NCI-H1092 (cell line): ENCODE results near the gene BCAR3.
"Not testable (repeated sequence)": the region's sequence is repeated elsewhere in the genome, so short reads cannot be mapped to it uniquely, and the experiment has no call there.

Source experiments
- DNase-seq: peaks from one replicate; lab custom pipeline; 2025; lab: John Stamatoyannopoulos, UW

The BCAR3 gene

GRCh38 chr1:93689521-93690223 lies 8.0 kb upstream of the BCAR3 start:
- DNase-seq = no peak

- DNase-seq = no peak
Measured at GRCh38 chr1:93687542-93687941, 5.9 kb upstream of the BCAR3 start.

DNA sequence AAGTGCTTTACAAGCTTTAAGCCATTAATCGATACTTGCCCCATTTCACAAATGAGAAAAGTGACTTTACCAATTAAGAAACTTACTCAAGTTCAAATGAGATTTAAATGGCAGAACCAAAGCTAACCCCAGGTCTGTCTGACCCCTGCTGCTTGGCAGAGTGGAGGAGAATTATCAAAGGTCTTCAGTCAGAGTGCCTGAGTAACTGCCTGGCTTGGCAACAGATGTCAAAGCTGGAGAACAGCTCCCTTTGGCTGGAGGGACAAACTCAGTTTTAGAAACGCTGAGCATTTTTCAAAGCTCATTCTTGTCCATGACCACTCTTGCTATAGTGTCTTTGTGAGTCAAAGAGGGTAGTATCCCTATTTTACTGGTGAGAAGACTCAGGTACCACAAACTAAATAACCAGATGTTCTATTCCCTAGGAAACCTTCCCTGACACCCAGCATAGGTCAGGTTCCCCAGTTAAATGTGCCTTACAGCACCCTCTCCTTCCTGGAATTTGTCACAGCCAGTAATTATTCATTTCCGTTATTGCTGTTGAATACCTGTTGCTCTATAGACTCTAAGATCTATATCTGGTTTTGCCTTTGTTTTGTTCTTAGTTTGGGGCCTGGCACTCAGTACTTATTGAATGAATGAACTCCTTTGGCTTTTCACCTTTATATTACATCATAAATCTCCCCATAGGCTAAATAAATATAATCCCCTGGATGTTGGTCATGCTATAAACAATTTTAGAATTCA lies 5.0 kb upstream of the BCAR3 start:
- no peak for DNase-seq

DNA sequence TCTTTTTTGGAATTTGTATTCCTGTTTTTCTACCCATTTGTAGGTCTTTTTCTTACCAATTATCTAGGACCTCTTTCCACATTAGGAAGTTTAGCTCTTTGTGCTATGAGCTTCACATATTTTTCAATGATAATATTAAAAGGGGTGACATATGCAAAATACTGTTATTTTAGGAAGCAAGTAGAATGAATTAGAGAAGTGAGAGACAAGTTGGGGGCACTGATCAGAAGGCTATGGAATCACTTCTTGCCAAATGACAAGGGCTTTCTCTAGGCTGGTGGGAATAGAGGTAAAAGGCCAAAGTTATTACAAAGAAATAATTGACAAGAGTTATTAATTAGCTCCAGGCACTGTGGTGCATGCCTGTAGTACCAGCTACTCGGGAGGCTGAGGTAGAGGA lies 4.3 kb upstream of the BCAR3 start:
- DNase-seq = no peak

- no peak for DNase-seq
Measured at GRCh38 chr1:93683234-93683633, 1.6 kb upstream of the BCAR3 start.

- no peak for DNase-seq
Measured at GRCh38 chr1:93681989-93682412, 364 bp upstream of the BCAR3 start.

DNA sequence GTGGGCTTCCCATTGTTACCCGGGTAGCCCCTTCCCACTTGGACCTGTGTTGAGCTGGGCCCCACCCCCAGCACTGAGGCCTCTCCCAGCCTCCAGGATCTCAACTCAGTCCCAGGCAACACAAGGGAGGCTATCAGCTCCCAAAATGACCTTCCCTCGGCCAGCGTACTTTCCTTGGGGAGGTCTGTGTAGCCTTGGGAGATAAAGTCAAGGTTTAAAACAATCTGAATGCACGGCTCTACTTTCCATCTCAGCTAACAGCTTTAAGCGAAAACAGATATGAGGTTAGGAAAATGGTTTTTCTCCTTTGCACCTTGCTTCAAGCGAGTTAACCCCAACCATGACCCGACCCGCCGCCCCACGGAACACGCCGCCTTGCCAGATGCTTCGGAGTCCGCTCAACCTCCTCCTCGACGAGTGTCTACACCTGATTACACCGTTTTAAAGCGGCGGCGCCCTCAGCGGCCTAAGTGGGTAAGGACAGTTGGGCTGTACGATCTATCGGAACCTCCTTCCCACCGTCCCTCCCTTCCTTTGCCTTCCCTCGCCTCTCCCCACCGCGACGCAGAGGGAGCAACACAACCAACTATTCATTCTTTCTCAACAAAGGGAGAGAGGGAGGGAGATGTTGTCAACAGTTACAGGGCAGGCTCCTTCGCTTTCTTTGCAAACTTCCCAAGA lies 1.1 kb downstream of the BCAR3 start:
- peak; percentile 65 for DNase-seq

DNA sequence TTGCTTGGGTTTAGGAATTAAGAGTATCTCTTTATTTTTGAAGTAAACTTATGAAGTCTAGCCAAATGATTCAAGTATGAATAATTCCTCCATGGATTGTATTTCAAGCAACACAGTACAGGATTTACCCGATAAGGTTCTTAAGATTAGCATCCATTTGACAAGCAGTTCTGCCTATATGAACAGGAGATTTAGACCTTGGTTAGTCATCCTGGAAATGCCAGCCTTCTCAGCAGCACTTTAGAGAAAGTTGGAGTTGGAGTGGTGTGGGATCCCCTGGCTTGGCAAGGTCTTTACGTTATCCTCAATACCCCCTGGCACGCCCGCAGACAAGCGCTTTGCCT lies 1.6 kb downstream of the BCAR3 start:
- no peak for DNase-seq

DNA sequence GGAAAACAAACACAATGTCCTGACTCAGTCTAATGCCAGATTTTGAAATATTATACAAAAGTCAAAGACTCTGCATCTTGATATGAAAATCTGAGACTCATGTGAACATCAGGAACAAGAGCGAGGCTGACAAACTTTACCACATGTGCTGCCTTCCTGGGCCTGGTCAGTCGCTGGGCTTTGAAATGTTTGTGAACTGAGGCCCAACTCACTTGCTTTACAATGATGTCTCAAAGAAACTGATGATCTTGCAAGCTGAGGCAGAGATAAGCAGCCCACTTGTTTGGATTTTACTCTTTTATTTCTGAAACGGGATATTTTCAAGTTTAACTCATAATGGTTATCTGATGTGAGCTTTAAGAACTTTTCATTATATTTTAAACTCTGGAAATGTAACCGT lies 2.1 kb downstream of the BCAR3 start:
- no peak for DNase-seq

- no peak for DNase-seq
Measured at GRCh38 chr1:93678946-93679480, 2.6 kb downstream of the BCAR3 start.

DNA sequence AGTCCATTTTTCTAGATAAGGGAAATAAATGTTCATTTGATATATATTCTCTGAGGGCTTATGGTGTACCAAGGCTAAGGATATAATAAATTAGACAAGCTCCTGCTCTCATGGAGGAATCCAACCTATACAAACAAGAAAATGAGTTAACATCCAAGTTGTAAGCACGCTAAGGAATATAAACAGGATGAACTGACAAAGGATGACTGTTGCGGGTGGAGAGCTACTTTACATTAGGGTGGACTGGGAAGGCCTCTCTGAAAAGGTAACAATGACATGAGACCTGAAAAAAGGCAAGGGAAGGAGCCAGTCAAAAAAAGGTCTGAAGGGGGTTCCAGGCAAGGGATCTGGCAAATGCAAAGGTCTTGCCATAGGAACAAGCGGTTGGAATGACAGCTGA lies 3.1 kb downstream of the BCAR3 start:
- no peak for DNase-seq

DNA sequence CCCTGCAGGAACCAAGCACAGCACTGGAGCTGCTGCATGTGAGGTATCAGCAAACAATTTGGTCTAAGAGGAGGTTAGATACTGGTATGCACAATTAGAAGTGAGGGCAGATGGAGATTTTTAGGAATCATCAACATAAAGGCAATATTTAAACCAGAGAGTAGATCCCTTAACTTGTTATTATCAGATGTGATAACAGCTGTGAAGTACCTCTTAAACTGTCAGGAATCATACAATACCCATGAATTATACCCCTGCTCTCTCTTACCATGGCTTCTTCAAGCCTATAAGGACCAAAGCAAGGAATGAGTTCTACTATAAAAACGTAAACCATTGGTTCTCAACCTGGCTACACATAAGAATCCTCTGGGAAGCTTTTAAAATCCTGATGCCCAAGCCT lies 3.9 kb downstream of the BCAR3 start:
- DNase-seq = no peak

- no peak for DNase-seq
Measured at GRCh38 chr1:93676427-93676826, 5.2 kb downstream of the BCAR3 start.

GRCh38 chr1:93675931-93676330 lies 5.7 kb downstream of the BCAR3 start:
- DNase-seq = no peak

GRCh38 chr1:93675271-93675670 lies 6.4 kb downstream of the BCAR3 start:
- no peak for DNase-seq

DNA sequence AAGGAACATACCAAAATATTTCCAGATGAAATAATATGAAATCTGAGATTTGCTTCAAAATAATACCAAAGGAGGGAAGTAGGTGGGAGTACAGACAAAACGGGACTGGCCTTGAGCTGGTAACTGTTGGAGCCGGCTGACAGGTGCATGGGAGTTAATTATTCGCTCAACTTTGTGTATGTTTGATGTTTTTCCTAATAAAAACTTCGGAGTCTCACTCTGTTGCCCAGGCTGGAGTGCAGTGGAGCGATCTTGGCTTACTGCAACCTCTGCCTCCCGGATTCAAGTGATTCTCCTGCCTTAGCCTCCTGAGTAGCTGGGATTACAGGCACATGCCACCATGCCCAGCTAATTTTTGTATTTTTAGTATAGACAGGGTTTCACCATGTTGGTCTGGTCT lies 7.6 kb downstream of the BCAR3 start:
- not testable (repeated sequence) for DNase-seq

- DNase-seq = no peak
Measured at GRCh38 chr1:93673163-93673829, 8.3 kb downstream of the BCAR3 start.

DNA sequence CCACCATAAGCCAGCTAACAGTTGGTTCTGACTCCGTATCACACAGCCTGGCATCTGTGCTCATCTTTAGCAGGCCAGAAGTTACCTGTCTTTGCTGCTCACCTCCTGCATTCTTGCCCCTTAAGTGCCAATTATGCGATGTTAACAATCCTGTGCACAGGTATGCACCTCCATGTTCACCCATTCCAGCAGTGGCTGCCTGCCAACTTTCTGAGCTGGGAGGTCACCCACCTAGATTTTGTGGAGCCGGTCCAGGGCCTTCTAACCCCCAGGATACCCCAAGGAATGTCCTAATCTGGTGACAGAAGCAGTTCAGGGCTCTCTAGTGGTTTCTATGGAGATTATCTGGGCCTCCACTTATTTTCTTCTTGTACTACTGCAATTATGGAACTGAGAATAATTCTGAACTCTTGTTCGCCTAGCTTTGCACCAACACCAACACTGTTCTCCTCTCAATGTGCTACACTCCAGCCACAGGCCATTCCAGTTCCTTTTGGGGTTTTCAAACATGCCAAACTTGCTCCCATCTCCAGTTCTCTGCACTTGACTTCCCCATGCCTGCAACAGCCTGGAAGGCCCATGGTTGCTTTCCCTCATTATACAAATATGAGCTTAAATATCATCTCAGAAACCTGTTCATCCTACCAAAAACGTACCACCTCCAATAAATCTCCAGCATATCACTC lies 9.0 kb downstream of the BCAR3 start:
- DNase-seq = no peak

DNA sequence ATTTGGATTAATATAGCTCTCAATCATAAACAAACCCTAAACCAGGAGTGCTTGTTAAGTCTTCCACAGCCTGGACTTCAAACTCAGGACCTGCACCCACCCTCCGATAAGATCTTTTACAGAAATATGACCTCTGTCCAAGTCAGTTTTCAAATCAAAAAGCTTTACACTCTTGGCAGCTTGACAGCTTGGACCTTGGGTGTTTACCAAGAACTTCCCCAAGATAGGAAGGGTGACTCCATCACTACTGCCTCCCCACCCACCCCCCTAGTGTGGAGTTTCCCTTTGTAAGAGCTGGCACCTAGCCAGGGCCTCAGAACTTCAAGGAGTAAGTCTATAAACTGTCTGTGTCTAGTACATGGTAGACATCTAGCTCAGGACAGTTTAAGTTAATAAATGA lies 9.6 kb downstream of the BCAR3 start:
- no peak for DNase-seq

- DNase-seq = no peak
Measured at GRCh38 chr1:93671099-93671621, 10.5 kb downstream of the BCAR3 start.

- no peak for DNase-seq
Measured at GRCh38 chr1:93670141-93670540, 11.5 kb downstream of the BCAR3 start.

DNA sequence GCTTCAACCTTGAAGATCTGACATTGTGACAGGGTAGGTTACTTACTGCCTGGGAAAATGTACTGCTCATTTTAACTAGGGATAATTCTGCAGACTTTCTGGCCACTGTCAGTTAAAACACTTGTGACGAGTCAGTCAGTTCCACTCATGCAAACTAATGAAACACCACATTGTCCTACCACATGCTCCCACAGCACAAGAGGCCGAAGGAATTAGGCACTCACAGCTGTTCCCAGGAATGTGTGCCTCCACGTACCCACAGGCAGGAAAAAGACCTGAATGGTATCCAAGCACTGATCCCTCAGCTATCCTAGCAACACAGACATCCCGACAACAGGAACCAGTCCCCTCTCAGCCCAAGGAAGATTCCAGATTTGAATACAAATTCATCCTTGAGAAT lies 12.3 kb downstream of the BCAR3 start:
- no peak for DNase-seq
